GM10248 (cell line): ENCODE results near the gene PLSCR5.

Source experiments
- CTCF ChIA-PET: fragments of 300-600 bp; sonication (Branson Sonifier 250); formaldehyde crosslinking; extraction: SDS; loops from one replicate; lab custom pipeline; 2021; ENCODE audit warnings: antibody characterized with exemption; lab: Yijun Ruan, JAX
- POLR2A ChIA-PET: fragments of 350-650 bp; sonication (Branson Sonifier 250); formaldehyde crosslinking; extraction: SDS; loops from one replicate; lab custom pipeline; 2020; ENCODE audit warnings: antibody characterized with exemption; lab: Yijun Ruan, JAX
- DNase-seq: peaks from one replicate; pipeline ENCODE4 v3.0.0; 2012; ENCODE audit errors: extremely low spot score
- TF ChIP-seq, protein P1 (sequence below): IDR thresholded peaks from 2 replicates; pipeline ENCODE4 v1.5.1; 2012; ENCODE audit warnings: mild to moderate bottlenecking, low read depth; ENCODE audit errors: extremely low read depth, missing control alignments, control extremely low read depth

Gene PLSCR5, protein sequence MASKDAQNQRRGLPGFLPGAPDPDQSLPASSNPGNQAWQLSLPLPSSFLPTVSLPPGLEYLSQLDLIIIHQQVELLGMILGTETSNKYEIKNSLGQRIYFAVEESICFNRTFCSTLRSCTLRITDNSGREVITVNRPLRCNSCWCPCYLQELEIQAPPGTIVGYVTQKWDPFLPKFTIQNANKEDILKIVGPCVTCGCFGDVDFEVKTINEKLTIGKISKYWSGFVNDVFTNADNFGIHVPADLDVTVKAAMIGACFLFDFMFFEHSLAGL

DNA sequence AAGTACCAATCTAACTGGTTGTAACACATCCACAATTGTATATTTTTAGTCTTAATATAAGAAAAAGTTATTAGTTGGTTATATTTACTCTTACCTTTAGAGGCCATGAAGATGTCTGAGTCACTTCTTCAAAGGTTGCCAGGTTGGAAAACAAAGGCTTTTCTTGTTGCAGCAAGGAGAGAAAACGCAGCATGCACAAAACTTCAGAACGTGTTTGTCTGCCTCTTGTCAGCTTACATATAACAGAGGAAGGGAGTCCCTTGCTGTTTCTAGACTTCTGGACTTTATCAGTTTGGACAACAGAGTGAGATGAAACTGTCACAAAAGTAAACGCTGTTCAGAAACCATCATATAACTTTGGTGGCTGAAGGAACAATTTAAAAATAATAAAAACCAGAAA, at the start of gene PLSCR5:
Gene PLSCR5, minus strand, starts transcription at position 241 of the 400 bp plus-strand sequence. Its CDS starts 134 bp downstream, at position 107.
- POLR2A ChIA-PET = no interaction called here
- CTCF ChIA-PET = no interaction called here
- no peak for DNase-seq
- TF ChIP-seq, protein P1, sequence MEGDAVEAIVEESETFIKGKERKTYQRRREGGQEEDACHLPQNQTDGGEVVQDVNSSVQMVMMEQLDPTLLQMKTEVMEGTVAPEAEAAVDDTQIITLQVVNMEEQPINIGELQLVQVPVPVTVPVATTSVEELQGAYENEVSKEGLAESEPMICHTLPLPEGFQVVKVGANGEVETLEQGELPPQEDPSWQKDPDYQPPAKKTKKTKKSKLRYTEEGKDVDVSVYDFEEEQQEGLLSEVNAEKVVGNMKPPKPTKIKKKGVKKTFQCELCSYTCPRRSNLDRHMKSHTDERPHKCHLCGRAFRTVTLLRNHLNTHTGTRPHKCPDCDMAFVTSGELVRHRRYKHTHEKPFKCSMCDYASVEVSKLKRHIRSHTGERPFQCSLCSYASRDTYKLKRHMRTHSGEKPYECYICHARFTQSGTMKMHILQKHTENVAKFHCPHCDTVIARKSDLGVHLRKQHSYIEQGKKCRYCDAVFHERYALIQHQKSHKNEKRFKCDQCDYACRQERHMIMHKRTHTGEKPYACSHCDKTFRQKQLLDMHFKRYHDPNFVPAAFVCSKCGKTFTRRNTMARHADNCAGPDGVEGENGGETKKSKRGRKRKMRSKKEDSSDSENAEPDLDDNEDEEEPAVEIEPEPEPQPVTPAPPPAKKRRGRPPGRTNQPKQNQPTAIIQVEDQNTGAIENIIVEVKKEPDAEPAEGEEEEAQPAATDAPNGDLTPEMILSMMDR = no peak

DNA sequence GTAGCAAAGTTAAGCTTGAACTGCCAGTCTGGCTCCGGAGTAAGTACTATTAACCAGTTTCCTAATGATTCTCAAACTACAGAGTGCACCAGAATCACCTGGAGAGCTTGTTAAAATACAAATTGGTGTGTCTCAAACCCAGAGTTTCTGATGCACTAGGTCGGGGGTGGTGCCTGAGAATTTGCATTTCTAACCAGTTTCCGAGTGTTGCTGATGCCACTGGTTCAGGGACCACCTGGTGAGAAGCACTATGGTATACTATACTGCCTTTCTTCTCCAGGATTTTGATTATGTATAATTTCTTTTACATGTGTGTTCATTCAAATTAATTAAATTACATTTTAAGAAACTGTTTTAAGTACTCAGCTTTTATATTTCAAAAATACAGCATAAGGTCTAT, 48.8 kb upstream of the PLSCR5 start:
- TF ChIP-seq, protein P1 = no peak
- POLR2A ChIA-PET = no interaction called here
- DNase-seq = no peak
- CTCF ChIA-PET = interaction anchor here (0.9 to 1.0 kb wide), 2 partner anchors 14 to 465 kb away, joined by 3 read pairs; no protein-coding TSS in a partner anchor

DNA sequence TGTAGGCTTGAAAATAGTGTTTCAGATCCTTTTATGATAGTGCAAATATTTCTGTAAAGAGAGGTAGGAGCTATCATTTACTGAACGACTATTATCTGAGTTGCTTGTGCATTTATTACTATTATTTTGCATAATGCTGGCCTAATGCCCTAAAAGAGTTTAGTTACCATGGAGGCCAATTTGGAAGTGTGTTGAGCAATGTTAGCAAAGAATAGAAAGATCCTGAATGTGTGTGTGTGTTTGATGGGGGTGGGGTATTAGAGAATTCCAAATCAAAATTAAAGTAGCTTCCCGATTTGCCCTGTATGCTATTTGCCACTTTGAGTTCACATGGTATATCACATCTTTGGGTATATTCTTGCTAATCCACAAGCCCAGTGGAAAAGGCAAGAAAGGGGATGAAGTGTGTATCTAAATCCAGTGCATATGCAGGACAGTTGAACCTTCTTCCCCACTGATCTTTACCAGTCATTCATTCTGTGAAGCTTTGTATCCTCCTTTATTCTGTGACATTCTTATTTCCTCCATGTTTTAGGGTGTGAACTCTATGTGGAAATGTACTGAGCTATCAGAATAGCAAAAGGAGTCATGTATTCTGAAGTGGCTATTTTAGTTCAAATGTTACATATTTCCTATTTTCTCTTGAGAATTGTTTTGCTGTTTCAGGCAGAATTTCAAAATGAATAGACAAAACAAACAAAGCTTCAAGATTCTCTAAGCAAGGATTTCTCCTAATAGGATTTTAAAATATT, 45.7 kb upstream of the PLSCR5 start:
- ChIA-PET POLR2A (no interaction called here), CTCF (interaction anchor here (0.6 to 2.1 kb wide), 5 partner anchors 10 to 178 kb away, joined by 3 to 5 read pairs (median 3); no protein-coding TSS in a partner anchor)
- TF ChIP-seq, protein P1 = no peak
- DNase-seq = no peak

DNA sequence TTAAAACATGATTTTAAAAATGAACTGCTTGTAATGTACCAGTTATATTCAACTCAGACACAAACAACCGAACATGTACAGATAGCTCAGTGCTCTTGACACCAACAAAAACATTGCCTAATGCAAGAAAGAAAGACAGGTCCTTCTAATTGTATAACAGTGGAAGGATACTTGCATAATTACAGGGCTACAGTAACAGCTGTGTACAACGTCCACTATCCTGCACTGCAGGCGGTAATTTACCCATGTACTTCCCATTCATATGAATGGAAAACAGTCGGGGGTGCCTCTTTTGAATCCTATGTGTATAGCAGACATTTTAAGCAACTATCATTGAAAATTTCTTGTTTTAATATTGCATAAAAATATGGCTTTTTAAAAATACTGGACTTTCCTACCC, 41.1 kb upstream of the PLSCR5 start:
- no peak for DNase-seq
- ChIA-PET CTCF (interaction anchor here (0.9 to 2.2 kb wide), 3 partner anchors 9 to 57 kb away, joined by 3 to 4 read pairs (median 3); no protein-coding TSS in a partner anchor), POLR2A (no interaction called here)
- TF ChIP-seq, protein P1 = no peak

DNA sequence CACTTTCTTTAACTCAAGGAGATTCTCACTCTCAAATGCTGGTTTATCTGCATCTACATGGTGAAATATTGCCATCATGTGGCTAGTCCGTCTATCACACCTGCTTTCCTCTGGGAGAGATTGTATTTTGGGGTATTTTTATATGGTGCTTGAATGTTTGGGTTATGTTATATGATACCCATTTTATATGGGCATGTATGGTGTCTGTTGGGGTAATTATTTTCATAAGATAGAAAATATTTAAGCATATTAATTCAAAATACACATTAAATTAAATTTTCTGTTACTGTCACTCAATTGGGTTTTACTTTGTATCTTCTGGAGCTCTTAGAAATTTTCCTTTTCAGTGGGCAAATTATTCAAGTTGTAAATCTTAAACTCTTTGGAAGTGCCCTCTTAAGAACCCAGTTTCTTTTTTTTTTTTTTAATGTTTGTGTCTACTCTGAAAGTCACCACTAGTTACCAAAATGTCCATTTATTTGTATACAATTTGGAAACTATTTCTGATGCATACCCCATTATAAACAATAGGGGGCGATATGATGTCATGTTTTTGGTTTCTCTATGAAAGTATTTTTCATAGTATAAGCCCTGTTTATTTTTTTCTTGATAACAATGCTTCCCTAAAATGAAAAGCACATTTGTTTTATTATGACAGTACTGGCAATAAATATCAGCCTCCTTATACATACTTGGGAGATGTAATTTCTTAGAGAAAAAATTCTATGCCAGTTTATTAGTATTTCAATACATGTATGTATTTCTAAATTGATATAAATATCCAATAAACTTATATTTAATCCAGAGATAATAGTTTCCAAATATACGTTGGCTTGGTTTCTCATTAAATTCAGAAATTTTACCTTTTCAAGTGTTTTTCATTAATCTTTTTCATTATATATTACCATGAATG, 36.1 kb upstream of the PLSCR5 start:
- peak; percentile 19 for DNase-seq
- TF ChIP-seq, protein P1 = peak; percentile 40
- POLR2A ChIA-PET = no interaction called here
- CTCF ChIA-PET = interaction anchor here (0.6 to 1.7 kb wide), 9 partner anchors 9 to 950 kb away, joined by 3 to 11 read pairs (median 3); no protein-coding TSS in a partner anchor
